OCI-LY1 (cell line): ENCODE results near the gene NAV3.

Source experiments
- H2AFZ ChIP-seq: fragments of 200-600 bp; sonication (generic), shearing (Covaris generic); 2 replicates; pipeline ENCODE4 v1.6.0; 2014; ENCODE audit warnings: antibody characterized with exemption, mild to moderate bottlenecking, low read length
- H3F3A ChIP-seq: fragments of 200-600 bp; sonication (generic), shearing (Covaris generic); 2 replicates; pipeline ENCODE4 v1.6.0; 2014; ENCODE audit warnings: mild to moderate bottlenecking, antibody characterized with exemption, low read length, moderate library complexity; ENCODE audit not compliant: insufficient read depth
- H3K27ac ChIP-seq: fragments of 200-600 bp; sonication (generic); 2 replicates; pipeline ENCODE4 v1.5.1; 2014; ENCODE audit warnings: low read length, mixed run types, mild to moderate bottlenecking, low read depth; ENCODE audit not compliant: poor library complexity, severe bottlenecking
- H3K27me3 ChIP-seq: fragments of 200-600 bp; sonication (generic); 2 replicates; pipeline ENCODE4 v1.6.0; 2014; ENCODE audit warnings: antibody characterized with exemption, mild to moderate bottlenecking, low read length, moderate library complexity; ENCODE audit not compliant: insufficient read depth
- H3K36me3 ChIP-seq: fragments of 200-600 bp; sonication (generic); 2 replicates; pipeline ENCODE4 v1.6.1; 2014; ENCODE audit warnings: mild to moderate bottlenecking, antibody characterized with exemption, low read length, moderate library complexity, mixed read lengths; ENCODE audit not compliant: insufficient read depth
- H3K4me1 ChIP-seq: fragments of 200-600 bp; sonication (generic); 2 replicates; pipeline ENCODE4 v1.5.1; 2014; ENCODE audit warnings: mild to moderate bottlenecking, low read length, moderate library complexity; ENCODE audit not compliant: insufficient read depth, severe bottlenecking
- H3K4me2 ChIP-seq: fragments of 200-600 bp; sonication (generic), shearing (Covaris generic); 2 replicates; pipeline ENCODE4 v1.6.1; 2014; ENCODE audit warnings: low read length
- H3K4me3 ChIP-seq: fragments of 200-600 bp; sonication (generic); 2 replicates; pipeline ENCODE4 v1.5.1; 2014; ENCODE audit warnings: low read length, low read depth, mild to moderate bottlenecking, mixed read lengths; ENCODE audit not compliant: poor library complexity, severe bottlenecking
- H3K79me2 ChIP-seq: fragments of 200-600 bp; shearing (Covaris generic); 2 replicates; pipeline ENCODE4 v1.6.1; 2016; ENCODE audit warnings: mixed run types, low read length, mixed read lengths; ENCODE audit not compliant: insufficient read depth
- H3K9ac ChIP-seq: fragments of 200-600 bp; sonication (generic), shearing (Covaris generic); 2 replicates; pipeline ENCODE4 v1.6.1; 2014; ENCODE audit warnings: mild to moderate bottlenecking, low read length, mixed read lengths
- H3K9me2 ChIP-seq: fragments of 200-600 bp; sonication (generic), shearing (Covaris generic); 2 replicates; pipeline ENCODE4 v1.6.1; 2014; ENCODE audit warnings: low read depth, mild to moderate bottlenecking, low read length, mixed read lengths
- H3K9me3 ChIP-seq: fragments of 200-600 bp; shearing (Covaris generic); 2 replicates; pipeline ENCODE4 v1.6.1; 2014; ENCODE audit warnings: low read length, mixed read lengths
- H4K20me1 ChIP-seq: fragments of 200-600 bp; sonication (generic), shearing (Covaris generic); 2 replicates; pipeline ENCODE4 v1.6.0; 2016; ENCODE audit warnings: mild to moderate bottlenecking, low read length; ENCODE audit not compliant: insufficient read depth
- EZH2 ChIP-seq: fragments of 200-600 bp; sonication (generic), shearing (Covaris generic); IDR thresholded peaks from 2 replicates; pipeline ENCODE4 v1.8.0; 2017; ENCODE audit warnings: borderline replicate concordance, mixed run types, mild to moderate bottlenecking, antibody characterized with exemption, low read length, moderate library complexity, mixed read lengths

NAV3 gene

GRCh38 chr12:78261901-78262300 is 431.2 kb downstream of the NAV3 start:
- Histone ChIP-seq H3K27ac (no peak overlapping the region), H2AFZ (no peak overlapping the region), H3K36me3 (no peaks in the 10 kb centered on the region), H3K4me3 (no peak overlapping the region), H3K27me3 (no peaks in the 10 kb centered on the region), H4K20me1 (no peaks in the 10 kb centered on the region), H3K4me2 (no peak overlapping the region), H3K9ac (no peak overlapping the region), H3F3A (no peaks in the 10 kb centered on the region), H3K9me2 (no peaks in the 10 kb centered on the region), H3K4me1 (no peaks in the 10 kb centered on the region), H3K9me3 (no peaks in the 10 kb centered on the region), H3K79me2 (no peaks in the 10 kb centered on the region)
- TF ChIP-seq EZH2, result no peak
